Activated naive CD8-positive, alpha-beta T cell treated with anti-CD3 and anti-CD28 coated beads, Interleukin-2, amount 50 U/mL, for 16 hours (primary cell): ENCODE results near the gene KCNH8.

Experiments used
- DNase-seq: peaks from one replicate; pipeline ENCODE4 v3.0.0-alpha.2; 2020; ENCODE audit warnings: low read depth, low spot score

The KCNH8 gene

DNA sequence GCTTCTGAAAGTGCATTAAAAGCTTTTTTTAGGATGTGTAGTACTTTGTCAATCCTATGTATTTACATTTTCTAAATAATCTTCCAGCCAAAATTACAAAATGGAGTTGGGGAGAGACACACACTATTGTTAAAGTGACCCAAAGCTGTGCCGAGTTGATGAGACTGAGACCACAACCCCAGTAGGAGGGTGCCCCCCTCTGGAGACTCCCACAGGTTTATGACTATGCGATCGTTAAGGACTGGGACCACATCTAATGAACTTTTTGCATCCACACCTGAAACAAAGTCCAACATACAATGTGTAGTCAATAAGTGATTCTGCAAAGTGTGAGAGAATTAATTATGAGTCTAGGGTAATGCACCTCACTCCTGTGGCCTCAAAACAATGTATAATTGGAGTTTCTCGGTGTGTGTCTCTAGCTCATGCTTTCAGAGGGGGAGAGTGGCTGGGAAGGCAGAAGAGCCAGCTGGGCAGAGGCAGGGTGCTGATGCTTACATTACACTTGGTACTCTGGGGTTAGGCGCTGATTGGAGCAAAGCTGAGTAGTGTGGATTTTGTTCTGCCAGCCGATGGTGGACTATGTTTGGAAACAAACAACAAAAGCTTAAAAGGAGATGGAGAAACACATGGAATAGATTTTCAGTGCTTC, 102.8 kb downstream of the KCNH8 start:
- no peak for DNase-seq

DNA sequence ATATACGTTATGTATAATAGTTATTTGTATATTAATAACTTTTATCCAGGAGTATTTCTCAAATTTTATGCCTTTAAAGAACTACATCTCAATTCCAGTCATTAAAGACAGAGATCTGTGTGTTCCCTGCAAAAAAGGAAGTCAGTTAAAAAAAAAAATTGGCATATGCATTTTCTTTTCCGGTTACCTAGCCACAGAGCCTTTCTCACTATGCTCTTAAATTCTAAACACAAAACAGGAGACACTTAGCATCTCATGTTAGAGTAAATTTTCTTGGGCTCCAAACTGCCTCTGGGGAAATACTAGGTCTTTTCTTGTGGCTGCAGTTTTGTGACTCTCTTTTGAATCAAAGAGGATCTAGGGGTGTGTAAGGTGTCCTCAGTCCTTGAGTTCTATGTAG, 105.9 kb downstream of the KCNH8 start:
- DNase-seq, result no peak

DNA sequence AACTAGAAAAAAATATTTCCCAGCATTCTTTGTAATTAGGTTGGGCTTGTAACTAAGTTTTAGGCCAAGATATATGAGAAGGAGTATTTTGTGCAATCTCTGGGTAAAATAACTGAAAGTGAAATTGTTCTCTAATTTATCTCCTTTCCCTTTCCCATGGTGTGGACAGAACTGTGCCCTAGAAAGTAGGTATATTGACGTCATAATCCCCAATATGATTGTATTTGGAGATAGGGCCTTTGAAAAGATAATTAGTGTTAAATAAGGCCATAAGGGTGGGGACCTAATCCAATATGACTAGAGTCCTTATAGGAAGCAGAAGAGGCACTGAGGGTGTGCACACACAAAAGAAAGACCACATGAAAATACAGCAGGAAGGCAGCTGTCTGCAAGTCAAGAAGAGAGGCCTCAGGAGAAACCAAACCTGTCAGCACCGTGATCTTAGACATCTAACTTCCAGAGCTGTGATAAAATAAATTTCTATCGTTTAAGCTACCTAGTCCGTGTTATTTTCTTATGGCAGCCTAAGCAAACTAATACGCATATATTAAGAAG, 106.6 kb downstream of the KCNH8 start:
- DNase-seq, result no peak

DNA sequence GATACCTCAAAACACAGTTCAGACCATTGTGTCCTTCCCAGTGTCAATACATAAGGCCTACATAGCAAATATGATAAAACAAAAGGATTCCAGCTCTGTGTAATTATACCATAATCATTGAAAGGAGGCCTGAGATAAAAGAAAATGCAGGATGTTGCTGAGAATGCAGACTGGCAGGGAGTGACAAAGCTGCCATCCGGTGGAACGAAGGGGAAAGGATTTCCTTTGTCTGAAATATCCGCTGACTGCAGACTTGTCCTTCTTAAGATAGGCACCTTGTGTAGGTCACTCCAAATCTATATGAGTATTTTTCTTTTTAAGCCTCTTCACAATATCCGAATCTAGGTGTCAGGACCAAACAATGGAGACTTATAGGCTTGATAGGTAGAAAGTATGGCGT, 108.0 kb downstream of the KCNH8 start:
- DNase-seq, result no peak

DNA sequence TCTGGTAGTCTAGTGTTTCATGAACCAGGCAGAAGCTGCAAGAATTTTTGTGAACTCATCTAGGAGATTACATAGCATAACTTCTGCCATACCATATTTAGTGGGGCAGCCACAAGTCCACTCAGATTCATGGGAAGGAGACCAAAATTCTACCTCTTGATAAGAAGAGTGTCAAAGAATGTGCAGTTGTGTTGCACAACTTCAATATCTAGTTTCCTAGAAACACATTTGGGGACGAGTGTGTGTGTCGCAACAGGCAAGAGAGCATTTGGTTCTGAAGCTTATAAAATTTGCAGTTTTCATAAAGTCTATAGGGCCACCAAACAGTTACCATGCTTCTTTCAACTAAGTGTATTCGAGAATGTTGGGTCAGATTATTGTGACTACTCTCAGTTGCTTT, 115.3 kb downstream of the KCNH8 start:
- DNase-seq, result no peak

DNA sequence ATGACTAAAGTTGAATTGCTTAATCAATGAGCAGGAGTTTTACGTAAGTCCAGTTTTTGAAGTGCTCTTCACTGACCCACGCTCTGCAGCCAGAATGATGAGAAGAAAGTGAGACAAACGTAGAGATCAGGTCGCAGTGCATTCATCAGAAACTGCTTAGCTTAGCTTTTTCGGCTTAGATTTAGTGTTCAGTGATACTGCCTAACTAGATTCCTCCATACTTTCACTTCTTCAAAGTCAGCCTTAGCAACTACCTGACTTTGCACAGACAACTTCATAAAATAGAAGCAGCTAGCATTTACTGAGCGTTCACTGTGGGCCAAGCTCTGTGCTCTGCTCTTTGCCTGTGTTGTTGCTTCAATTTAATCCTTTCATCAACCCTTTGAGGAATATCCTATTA, 116.1 kb downstream of the KCNH8 start:
- DNase-seq, result no peak

DNA sequence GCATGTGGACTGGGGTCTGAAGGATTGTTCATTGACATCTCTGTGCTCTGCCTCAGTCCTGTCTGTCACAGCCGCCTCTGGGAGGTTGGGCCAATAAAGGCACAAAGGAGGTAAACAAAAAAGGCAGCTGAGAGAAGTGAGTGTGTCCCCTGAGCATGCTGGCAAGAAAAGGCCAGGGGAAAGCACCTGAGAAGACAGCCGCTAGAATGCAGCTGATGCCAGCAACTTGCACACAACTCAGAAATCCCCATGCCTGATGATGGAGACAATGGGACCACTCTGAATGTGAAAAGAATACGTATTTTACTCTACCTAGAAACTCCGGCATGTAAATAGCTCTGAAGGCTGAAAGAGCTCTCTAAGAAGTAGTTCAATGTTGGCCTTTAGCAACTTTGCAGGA, 118.7 kb downstream of the KCNH8 start:
- DNase-seq, result no peak

DNA sequence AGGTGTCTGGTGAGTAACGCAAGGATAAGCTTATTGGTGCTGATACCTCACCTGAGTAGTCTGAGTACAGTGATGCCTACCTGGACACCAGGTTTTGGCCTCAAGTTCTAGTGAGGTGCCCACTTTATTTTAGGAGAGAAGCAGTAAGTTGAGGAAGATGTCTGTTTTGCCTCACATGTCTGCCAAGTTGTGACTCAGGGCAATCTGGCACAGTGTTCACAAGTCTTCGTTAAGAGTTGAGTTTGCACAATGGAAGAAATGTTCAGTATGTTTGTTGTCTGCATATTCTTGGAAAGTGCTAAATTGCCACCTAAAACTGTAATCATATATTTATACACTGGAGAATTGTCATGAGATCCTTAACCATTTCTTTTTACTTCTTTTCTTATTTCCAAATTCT, 122.2 kb downstream of the KCNH8 start:
- DNase-seq, result no peak

DNA sequence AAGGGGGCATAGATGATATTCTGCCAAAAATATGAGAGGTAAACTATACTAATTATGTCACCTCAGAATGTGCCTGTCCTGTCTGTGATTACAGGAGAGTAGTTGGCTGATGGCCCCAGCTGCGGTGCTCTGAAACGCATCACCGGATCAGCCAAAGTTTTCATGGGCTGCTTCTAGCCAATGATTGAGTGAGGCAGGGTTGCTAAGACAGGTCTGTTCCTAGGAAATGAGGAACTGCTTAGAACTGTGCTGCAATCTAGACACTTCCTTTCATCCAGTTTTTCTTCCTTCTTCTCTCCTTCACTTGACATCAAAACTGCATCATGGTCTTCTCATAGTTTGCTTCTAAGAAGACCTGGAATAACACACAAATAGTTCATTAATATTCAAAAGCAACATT, 124.0 kb downstream of the KCNH8 start:
- DNase-seq, result no peak

DNA sequence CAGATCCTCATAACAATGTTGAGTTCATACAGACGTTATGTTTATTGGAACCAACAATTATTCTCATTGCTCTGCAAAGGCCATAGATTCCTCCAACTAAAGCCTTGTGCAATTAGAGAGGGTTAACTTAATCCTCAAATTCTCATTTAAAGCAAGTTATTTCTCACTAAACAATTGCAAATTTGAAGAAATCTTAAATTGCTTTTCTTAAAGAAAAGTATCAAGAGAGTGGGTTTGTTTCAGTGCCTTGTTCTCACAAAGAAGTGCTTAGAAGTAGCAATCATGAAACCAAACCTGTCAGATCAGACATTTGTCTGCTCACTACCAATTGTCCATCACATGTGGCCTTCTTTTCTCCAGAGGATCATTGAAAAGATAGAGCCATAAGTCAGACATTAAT, 124.8 kb downstream of the KCNH8 start:
- no peak for DNase-seq

DNA sequence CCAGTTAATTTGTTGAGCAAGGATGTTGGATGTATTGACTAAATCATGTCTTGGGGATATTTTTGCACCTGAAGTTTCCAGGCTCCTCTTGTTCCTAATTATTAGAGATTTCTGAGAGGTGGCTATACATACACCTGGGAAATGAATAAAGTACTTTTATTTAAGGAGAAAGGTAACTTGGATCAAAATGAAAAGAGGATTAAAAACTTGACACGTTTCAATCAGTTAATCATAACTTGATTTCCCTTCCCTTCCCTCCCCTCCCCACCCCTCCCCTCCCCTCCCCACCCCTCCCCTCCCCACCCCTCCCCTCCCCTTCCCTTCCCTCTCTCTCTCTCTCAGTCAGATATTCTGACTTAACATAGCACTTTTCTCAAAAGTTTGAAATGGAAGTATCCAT, 126.3 kb downstream of the KCNH8 start:
- DNase-seq, result no peak

DNA sequence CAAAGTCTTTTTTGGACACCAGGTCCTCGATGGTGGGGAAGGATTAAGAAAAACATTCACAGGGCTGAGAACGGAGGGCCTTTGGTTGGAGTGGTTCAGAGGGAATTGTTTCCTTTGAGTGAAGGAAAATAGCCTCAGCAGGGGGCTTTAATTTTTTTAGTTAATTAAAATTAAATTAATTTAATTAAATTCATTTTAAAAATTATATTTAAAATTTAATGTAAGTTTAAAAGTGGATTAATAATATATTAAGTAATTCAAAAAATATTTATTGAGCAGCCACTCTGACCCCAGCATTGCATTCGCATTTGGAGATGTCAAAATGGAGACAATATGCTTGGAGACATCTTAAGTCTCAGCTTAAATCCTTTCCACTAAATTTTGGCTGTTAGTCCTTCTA, 136.7 kb downstream of the KCNH8 start:
- no peak for DNase-seq

DNA sequence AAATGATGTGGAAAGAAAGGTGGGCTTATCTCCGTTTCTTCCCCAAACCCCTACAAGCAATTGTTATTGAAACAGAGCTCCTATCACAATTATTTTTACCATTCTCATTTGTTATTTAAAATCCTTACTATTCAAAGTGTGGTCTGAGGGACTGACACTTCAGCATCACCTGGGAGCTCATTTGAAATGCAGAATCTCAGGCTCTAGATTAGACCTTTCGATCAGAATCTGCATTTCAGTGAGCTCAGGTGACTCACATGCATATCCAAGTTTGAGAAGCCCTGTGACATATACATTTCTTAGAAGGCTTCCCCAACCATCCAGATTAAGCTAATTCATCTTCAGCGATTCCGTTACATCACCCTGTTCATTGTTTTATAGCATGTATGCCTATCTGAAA, 145.0 kb downstream of the KCNH8 start:
- DNase-seq, result no peak

DNA sequence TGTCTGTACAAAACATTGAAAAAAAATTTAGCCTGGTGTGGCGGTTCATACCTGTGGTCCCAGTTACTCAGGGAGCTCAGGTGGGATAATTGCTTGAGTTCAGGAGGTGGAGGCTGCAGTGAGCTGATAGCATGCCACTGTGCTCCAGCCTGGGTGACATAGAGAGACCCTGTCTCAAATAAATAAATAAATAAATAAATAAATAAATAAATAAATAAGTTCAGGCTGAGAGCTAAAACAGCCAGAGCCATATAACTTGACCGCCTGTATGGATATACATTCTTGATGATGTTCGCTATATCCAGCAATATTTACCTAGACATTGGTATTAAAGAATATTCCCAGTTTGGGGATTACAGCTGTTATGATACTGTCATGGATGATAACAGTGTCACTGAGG, 146.9 kb downstream of the KCNH8 start:
- DNase-seq, result no peak

DNA sequence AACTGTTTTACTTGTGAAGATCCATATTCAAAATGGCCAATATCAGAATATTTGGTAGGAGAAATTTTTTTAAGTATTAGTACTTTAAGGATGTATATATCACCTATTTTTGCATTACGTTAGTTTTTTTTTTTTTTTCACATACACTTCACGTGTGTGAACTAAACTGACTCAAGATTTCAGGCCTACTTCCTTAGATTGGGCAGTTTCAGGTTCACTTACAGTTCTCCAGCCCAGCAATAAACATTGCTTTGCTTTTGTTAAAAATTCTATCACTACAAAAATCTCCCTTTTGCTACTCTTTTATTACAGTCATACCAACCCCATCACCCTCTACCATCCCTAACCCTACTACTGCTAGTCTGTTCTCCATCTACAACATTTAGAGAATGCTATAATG, 183.6 kb downstream of the KCNH8 start:
- DNase-seq, result no peak

DNA sequence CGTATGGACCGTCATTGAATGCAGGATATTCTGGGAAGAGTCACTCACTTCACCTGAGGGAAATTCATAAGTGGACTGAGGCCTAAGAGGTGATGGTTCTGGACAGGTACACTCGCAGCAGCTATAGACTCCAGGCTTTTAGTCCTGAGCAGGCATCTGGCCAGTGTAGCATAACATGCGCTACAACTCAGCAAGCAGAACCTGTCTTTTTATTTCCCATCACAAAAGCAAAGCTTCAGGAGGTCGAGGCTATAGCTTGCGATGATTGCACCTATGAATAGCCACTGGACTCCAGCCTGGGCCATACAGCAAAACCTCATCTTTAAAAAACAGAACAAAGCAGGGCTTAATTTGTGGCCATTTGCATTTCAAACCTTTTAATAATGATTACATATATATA, 185.8 kb downstream of the KCNH8 start:
- no peak for DNase-seq

DNA sequence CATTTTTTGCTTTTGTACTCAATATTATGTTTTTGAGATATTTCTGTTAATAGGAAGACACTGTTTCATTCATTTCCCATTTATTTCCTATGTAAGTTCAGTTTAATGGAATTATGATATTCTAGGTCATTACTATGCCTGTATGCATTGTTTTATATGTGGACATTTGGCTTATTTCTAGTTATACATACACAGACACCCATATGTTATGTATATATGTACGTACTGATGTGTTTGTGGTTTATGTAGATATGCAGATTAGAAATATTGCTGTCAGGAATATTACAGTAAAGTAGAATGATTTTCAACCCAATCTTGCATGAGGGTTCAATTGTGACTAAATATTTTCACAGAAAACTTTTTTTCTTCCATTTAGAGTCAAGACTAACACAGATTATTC, 190.5 kb downstream of the KCNH8 start:
- DNase-seq, result no peak

DNA sequence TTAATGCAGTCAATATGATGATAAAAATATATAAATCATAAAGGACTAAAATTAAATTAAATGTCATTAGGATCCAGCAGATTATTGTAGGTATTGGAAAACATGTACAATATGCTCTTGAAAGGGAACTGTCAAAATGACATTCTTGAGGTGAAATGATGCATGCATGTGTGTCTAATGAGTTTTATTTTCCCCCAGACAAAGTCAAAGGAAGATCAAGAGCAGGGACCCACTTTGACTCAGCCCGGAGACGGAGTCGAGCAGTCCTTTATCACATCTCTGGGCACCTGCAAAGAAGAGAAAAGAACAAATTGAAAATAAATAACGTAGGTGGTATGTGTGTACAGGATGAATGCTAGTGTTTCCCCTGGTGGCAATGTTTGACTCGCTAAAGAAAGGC, 194.1 kb downstream of the KCNH8 start:
- no peak for DNase-seq

DNA sequence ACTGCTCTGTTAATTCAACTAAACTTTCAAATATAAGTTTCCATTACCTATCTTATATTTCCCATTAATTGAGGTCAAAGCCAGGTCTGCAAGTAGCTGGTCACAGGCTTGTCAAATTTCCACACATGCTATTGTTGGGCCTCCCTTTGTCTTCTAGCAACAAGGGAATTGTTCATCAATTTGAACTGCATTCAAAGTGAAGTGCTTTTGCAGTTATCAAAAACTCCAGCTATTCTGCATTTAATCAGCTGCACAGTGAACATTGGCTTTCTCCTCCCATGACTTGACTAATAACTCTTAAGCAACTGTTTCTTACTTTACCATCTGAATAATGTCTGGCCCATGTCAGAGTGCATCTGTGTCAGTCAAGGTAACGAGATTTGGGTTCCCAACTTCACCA, 198.4 kb downstream of the KCNH8 start:
- no peak for DNase-seq

DNA sequence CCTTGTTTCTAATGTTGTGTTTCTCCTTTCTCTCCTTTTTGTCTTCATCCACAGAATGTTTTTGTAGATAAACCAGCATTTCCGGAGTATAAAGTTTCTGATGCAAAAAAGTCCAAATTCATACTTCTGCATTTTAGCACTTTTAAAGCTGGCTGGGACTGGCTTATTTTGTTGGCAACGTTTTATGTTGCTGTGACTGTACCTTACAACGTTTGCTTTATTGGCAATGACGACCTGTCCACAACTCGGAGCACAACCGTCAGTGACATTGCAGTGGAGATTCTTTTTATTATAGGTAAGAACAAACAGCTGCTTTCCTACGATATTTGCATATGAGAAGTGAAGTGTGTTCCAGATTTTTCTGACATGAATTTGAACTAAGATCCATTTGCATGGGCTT, 199.4 kb downstream of the KCNH8 start:
- no peak for DNase-seq

DNA sequence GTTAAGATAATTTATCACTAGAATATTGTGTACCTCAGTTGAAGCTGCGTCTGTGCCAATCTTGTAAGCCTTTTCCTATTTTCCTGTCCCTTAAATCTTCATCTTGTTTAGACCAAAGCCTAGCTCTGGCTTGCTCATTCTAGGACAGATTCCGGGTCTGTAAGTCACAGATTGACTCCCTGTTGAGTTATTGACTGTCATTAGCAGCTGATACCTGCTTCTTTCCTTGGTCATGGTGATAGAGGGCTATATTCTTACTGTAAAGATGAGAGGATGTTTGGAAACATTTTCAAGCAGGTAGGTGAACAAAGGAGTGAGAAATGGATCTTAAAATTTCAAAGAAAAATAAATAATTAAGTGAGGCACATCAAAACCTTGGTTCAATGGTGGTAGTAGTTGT, 200.2 kb downstream of the KCNH8 start:
- no peak for DNase-seq

DNA sequence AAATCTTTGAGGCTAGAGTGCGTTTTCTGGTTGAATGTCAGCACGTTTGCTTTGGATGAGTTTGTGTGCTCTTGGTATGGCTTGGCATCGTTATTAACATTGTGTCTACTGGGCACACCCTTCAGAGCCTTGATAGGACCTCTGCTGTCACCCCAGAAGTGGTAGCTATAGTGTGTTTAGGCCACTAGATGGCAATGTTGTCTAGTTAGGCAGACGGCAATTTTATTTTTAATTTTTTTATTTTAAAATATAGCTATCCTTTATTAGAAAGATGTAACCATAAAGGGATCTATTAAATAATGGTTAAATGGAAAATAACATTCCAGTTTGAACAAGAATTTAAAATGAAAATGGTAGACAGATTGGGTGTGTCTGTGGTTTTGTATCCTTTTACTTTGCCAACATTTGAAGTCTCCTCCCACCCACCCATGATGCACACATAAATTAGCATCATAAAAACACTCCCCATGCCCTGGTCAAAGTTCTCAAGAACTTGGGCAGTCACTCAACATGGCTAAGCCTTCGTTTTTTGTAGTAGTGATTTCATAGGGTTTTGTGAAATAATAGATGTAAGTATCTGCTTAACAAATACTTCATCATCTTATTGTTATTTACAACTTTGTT, 200.7 kb downstream of the KCNH8 start:
- no peak for DNase-seq

DNA sequence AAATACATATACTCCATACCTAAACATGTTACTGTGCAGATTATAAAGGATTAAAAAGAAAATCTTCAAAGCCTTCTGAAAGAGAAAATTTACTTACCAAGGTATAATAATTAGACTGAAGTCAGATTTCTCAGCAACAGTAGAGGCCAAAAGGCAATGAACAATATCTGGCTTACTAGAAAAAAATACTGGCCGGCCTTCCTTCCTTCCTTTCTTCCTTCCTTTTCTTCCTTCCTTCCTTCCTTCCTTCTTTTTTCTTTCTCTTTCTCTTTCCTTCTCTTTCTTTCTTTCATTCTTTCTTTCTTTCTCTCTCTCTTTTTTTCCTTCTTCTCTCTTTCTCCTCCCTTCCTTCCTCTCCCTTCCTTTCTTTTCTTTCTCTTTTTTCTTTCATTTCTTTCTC, 209.6 kb downstream of the KCNH8 start:
- no peak for DNase-seq

DNA sequence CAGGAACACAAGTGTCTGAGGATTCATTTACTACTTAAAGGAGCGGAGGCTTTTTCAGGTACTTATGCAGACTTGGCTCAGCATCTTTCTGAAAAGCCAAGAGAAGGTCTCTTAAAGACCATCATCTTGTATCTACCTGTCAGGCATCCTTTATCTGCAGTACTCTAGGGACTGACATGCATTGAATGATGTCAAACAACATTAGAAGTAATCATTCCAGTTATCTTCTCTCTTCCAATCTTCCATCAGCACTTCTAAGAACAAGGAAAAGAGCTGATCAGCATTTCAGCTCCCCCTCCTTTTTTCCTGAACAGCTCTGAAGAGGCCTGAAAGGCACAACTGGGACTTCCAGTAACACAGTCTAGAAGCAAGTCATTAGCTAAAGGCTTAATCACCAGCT, 214.8 kb downstream of the KCNH8 start:
- no peak for DNase-seq
